ENCODE results near the gene ARHGEF4.

The ARHGEF4 gene

DNA sequence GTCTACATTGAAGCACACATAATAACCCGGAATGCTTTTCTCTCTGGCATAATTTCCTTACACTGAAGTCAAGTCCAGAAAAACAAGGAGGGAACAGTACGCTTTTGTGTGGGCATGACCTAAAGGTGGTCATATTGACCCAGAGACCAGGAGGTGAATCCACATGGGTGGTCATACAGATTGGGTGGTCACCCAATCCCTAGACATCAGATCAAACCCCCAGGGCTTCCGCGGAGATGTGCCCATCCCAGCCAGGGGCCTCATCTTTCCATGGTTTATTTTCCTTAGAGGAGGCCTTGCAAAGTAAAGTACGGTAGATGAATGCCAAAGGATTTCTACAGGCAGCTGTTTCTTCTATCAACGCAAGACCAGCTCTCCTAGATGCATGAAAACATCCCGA, 217.8 kb downstream of the ARHGEF4 start:
- H2AFZ ChIP-seq (ENCODE audit: insufficient read depth, low read length, poor library complexity) = no peak overlapping the region
- no peak overlapping the region for H3K4ac ChIP-seq (ENCODE audit: low read depth, low read length)
- DNase-seq = no peak
- no peak overlapping the region for H3K23ac ChIP-seq (ENCODE audit: low read length)
- no CpG with 5 or more reads among the region's 7 CpGs for WGBS (ENCODE audit: extremely low coverage, insufficient coverage, insufficient read length)
- H3K18ac ChIP-seq (ENCODE audit: low read length) = no peak overlapping the region
- H3K36me3 ChIP-seq (ENCODE audit: control insufficient read depth in 1 of 2, insufficient read depth in 2 of 2, low read length in 2 of 2) = peaks cover 48 to 68% of the 10 kb centered on the region in 2 experiments
- peaks cover 7% of the 10 kb centered on the region for H3K79me2 ChIP-seq (ENCODE audit: control insufficient read depth, insufficient read depth, low read length, poor library complexity)
- H2BK120ac ChIP-seq (ENCODE audit: insufficient read depth, low read length, poor library complexity) = no peak overlapping the region
- no peak overlapping the region for H2AK5ac ChIP-seq (ENCODE audit: low read length)
- no peak overlapping the region for H2BK12ac ChIP-seq (ENCODE audit: low read length)
- no peaks in the 10 kb centered on the region for H3K9me3 ChIP-seq (ENCODE audit: insufficient read depth, low read depth, low read length)
- H4K8ac ChIP-seq (ENCODE audit: low read depth, low read length) = no peak overlapping the region
- no peaks in the 10 kb centered on the region for H3K4me1 ChIP-seq (ENCODE audit: control insufficient read depth in 1 of 2, insufficient read depth in 2 of 2, low read length in 2 of 2)
- H2BK5ac ChIP-seq (ENCODE audit: low read depth, low read length, poor library complexity) = no peak overlapping the region
- H3K9ac ChIP-seq (ENCODE audit: low read length) = no peak overlapping the region
- H3K4me3 ChIP-seq (ENCODE audit: low read depth, low read length) = no peak overlapping the region
- H3K27me3 ChIP-seq (ENCODE audit: insufficient read depth, low read length) = no peaks in the 10 kb centered on the region
- H3K79me1 ChIP-seq (ENCODE audit: low read length) = no peaks in the 10 kb centered on the region
- H4K91ac ChIP-seq (ENCODE audit: low read depth, low read length) = no peak overlapping the region
- no peak overlapping the region for H4K12ac ChIP-seq (ENCODE audit: low read depth, low read length)
- H3K27ac ChIP-seq (ENCODE audit: low read depth, low read length) = no peak overlapping the region
- H3K4me2 ChIP-seq (ENCODE audit: low read length) = no peak overlapping the region
- H3K14ac ChIP-seq (ENCODE audit: low read length) = no peak overlapping the region

- Histone ChIP-seq H3K18ac (ENCODE audit: low read length) (peak overlapping the region; percentile 10), H3K9ac (ENCODE audit: low read length) (no peak overlapping the region), H3K27me3 (ENCODE audit: insufficient read depth, low read length) (no peaks in the 10 kb centered on the region), H3K23ac (ENCODE audit: low read length) (no peak overlapping the region), H2AK5ac (ENCODE audit: low read length) (no peak overlapping the region), H3K27ac (ENCODE audit: low read depth, low read length) (no peak overlapping the region), H3K36me3 (ENCODE audit: control insufficient read depth in 1 of 2, insufficient read depth in 2 of 2, low read length in 2 of 2) (peaks cover 48 to 69% of the 10 kb centered on the region in 2 experiments), H3K79me1 (ENCODE audit: low read length) (no peaks in the 10 kb centered on the region), H4K91ac (ENCODE audit: low read depth, low read length) (no peak overlapping the region), H3K4ac (ENCODE audit: low read depth, low read length) (no peak overlapping the region), H2BK5ac (ENCODE audit: low read depth, low read length, poor library complexity) (no peak overlapping the region), H2AFZ (ENCODE audit: insufficient read depth, low read length, poor library complexity) (no peak overlapping the region), H2BK120ac (ENCODE audit: insufficient read depth, low read length, poor library complexity) (no peak overlapping the region), H3K14ac (ENCODE audit: low read length) (no peak overlapping the region), H4K12ac (ENCODE audit: low read depth, low read length) (no peak overlapping the region), H3K9me3 (ENCODE audit: insufficient read depth, low read depth, low read length) (no peaks in the 10 kb centered on the region), H3K79me2 (ENCODE audit: control insufficient read depth, insufficient read depth, low read length, poor library complexity) (peaks cover 9% of the 10 kb centered on the region), H3K4me1 (ENCODE audit: control insufficient read depth in 1 of 2, insufficient read depth in 2 of 2, low read length in 2 of 2) (no peaks in the 10 kb centered on the region), H2BK12ac (ENCODE audit: low read length) (no peak overlapping the region), H3K4me3 (ENCODE audit: low read depth, low read length) (no peak overlapping the region), H4K8ac (ENCODE audit: low read depth, low read length) (no peak overlapping the region), H3K4me2 (ENCODE audit: low read length) (no peak overlapping the region)
- DNase-seq = no peak
- WGBS (ENCODE audit: extremely low coverage, insufficient coverage, insufficient read length) = no CpG with 5 or more reads among the region's 26 CpGs
These were observed 218.7 kb downstream of the ARHGEF4 start for GRCh38 chr2:131055169-131056065.

DNA sequence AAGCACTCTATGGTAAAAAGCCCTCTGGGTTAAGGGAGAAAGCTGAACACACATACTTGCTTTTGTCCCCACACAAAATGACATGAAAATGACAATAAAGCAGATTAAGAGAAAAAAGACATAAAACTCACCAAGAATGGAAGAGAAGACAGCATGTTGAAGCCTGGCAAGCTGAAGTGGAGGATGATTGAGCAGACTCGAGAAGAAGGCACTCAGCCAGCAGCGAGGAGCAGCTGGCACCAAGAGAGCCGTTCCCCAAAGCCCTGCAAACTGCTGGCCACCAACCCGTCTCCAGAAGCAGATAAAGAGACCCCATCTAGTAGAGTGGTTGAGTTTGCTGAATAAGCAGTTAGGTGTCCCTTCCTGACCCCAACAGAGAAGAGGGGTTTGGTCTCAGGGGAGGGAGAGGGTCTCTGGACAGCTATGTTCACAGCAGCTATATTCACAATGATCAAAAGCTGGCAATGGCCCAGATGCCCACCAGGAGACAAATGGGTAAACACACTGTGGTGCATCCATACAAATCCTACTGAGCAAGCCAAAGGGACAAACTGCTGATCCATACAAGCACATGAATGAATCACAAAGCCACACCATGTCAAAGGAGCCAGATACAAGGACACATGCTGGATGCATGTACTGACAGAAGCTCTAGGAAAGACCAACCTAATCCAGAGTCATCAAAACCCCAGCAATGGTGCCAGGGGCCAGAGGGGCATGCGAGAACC, 219.7 kb downstream of the ARHGEF4 start:
- DNase-seq = no peak
- Histone ChIP-seq H3K36me3 (ENCODE audit: control insufficient read depth in 1 of 2, insufficient read depth in 2 of 2, low read length in 2 of 2) (peaks cover 41 to 63% of the 10 kb centered on the region in 2 experiments), H3K4me3 (ENCODE audit: low read depth, low read length) (no peak overlapping the region), H3K27ac (ENCODE audit: low read depth, low read length) (no peak overlapping the region), H3K4me1 (ENCODE audit: control insufficient read depth in 1 of 2, insufficient read depth in 2 of 2, low read length in 2 of 2) (no peaks in the 10 kb centered on the region), H3K9me3 (ENCODE audit: insufficient read depth, low read depth, low read length) (no peaks in the 10 kb centered on the region), H4K12ac (ENCODE audit: low read depth, low read length) (no peak overlapping the region), H2BK5ac (ENCODE audit: low read depth, low read length, poor library complexity) (no peak overlapping the region), H2AK5ac (ENCODE audit: low read length) (no peak overlapping the region), H3K4ac (ENCODE audit: low read depth, low read length) (no peak overlapping the region), H2BK120ac (ENCODE audit: insufficient read depth, low read length, poor library complexity) (no peak overlapping the region), H3K79me1 (ENCODE audit: low read length) (no peaks in the 10 kb centered on the region), H2BK12ac (ENCODE audit: low read length) (no peak overlapping the region), H3K23ac (ENCODE audit: low read length) (no peak overlapping the region), H3K9ac (ENCODE audit: low read length) (no peak overlapping the region), H4K91ac (ENCODE audit: low read depth, low read length) (no peak overlapping the region), H3K79me2 (ENCODE audit: control insufficient read depth, insufficient read depth, low read length, poor library complexity) (peaks cover 10% of the 10 kb centered on the region), H4K8ac (ENCODE audit: low read depth, low read length) (no peak overlapping the region), H2AFZ (ENCODE audit: insufficient read depth, low read length, poor library complexity) (no peak overlapping the region), H3K4me2 (ENCODE audit: low read length) (no peak overlapping the region), H3K27me3 (ENCODE audit: insufficient read depth, low read length) (no peaks in the 10 kb centered on the region), H3K18ac (ENCODE audit: low read length) (no peak overlapping the region), H3K14ac (ENCODE audit: low read length) (no peak overlapping the region)
- no CpG with 5 or more reads among the region's 5 CpGs for WGBS (ENCODE audit: extremely low coverage, insufficient coverage, insufficient read length)

DNA sequence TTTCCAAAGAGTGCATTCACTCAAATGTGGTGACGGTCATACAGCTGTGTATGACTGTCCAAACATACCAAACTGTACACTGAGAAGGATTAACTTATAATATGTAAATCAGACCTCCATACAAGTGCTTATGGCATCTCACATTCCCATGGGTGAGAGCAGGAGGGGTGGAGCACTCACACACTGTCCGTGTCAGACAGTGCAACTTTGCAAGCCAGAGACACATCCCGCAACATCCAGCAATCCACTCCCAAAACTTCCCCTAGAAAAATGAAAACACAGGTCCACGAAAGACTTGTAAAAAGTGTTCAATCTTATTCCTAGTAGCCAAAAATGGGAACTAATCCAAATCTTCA, 220.2 kb downstream of the ARHGEF4 start:
- Histone ChIP-seq H3K79me1 (ENCODE audit: low read length) (no peaks in the 10 kb centered on the region), H2AFZ (ENCODE audit: insufficient read depth, low read length, poor library complexity) (no peak overlapping the region), H3K79me2 (ENCODE audit: control insufficient read depth, insufficient read depth, low read length, poor library complexity) (peaks cover 12% of the 10 kb centered on the region), H3K27ac (ENCODE audit: low read depth, low read length) (no peak overlapping the region), H3K36me3 (ENCODE audit: control insufficient read depth in 1 of 2, insufficient read depth in 2 of 2, low read length in 2 of 2) (peaks cover 39 to 62% of the 10 kb centered on the region in 2 experiments), H2BK5ac (ENCODE audit: low read depth, low read length, poor library complexity) (no peak overlapping the region), H3K27me3 (ENCODE audit: insufficient read depth, low read length) (no peaks in the 10 kb centered on the region), H4K91ac (ENCODE audit: low read depth, low read length) (no peak overlapping the region), H2BK120ac (ENCODE audit: insufficient read depth, low read length, poor library complexity) (no peak overlapping the region), H3K14ac (ENCODE audit: low read length) (no peak overlapping the region), H3K18ac (ENCODE audit: low read length) (no peak overlapping the region), H3K9me3 (ENCODE audit: insufficient read depth, low read depth, low read length) (no peaks in the 10 kb centered on the region), H3K4me3 (ENCODE audit: low read depth, low read length) (no peak overlapping the region), H3K4me1 (ENCODE audit: control insufficient read depth in 1 of 2, insufficient read depth in 2 of 2, low read length in 2 of 2) (no peaks in the 10 kb centered on the region), H3K23ac (ENCODE audit: low read length) (no peak overlapping the region), H3K4ac (ENCODE audit: low read depth, low read length) (no peak overlapping the region), H4K8ac (ENCODE audit: low read depth, low read length) (no peak overlapping the region), H2AK5ac (ENCODE audit: low read length) (no peak overlapping the region), H3K4me2 (ENCODE audit: low read length) (no peak overlapping the region), H3K9ac (ENCODE audit: low read length) (no peak overlapping the region), H4K12ac (ENCODE audit: low read depth, low read length) (no peak overlapping the region), H2BK12ac (ENCODE audit: low read length) (no peak overlapping the region)
- WGBS (ENCODE audit: extremely low coverage, insufficient coverage, insufficient read length) = no CpG with 5 or more reads among the region's 4 CpGs
- DNase-seq = no peak
